CD8-positive, alpha-beta memory T cell (primary cell): ENCODE data around the gene SOAT1. TPM values are rescaled to one million over a fixed set of nuclear protein-coding genes. Genes with fewer than 3 reads are reported as not detected.
A peak's percentile ranks its signal among the peaks of the same experiment; 100 is the strongest.

Experiments
- CTCF ChIA-PET: fragments of 350-600 bp; sonication (Branson Sonifier 250); formaldehyde crosslinking; loops from one replicate; lab custom pipeline; 2021; ENCODE audit warnings: antibody characterized with exemption; lab: Charles Lee
- POLR2A ChIA-PET: fragments of 350-600 bp; sonication (Branson Sonifier 250); formaldehyde crosslinking; loops from one replicate; lab custom pipeline; 2021; ENCODE audit warnings: antibody characterized with exemption; lab: Charles Lee
- DNase-seq, 5 donors: peaks; one replicate each; pipeline versions ENCODE4 v3.0.0 to v3.0.0-alpha.2; 2020 to 2022; ENCODE audit warnings: mixed read lengths in 1 of 5
- H3K27ac ChIP-seq: one replicate; pipeline ENCODE4 v1.7.0; 2013; ENCODE audit warnings: low read depth, mild to moderate bottlenecking, low read length, moderate library complexity
- H3K27me3 ChIP-seq: 2 replicates; pipeline ENCODE4 v1.7.0; 2013; ENCODE audit warnings: low read length, mild to moderate bottlenecking; ENCODE audit not compliant: insufficient read depth, poor library complexity, severe bottlenecking
- H3K36me3 ChIP-seq: 2 replicates; pipeline ENCODE4 v1.7.0; 2013; ENCODE audit warnings: mild to moderate bottlenecking, low read length, moderate library complexity; ENCODE audit not compliant: insufficient read depth
- H3K4me1 ChIP-seq: 2 replicates; pipeline ENCODE4 v1.7.0; 2013; ENCODE audit warnings: mild to moderate bottlenecking, low read length, moderate library complexity; ENCODE audit not compliant: insufficient read depth
- H3K4me3 ChIP-seq: 2 replicates; pipeline ENCODE4 v1.7.0; 2013; ENCODE audit warnings: mild to moderate bottlenecking, low read length
- H3K9me3 ChIP-seq: 2 replicates; pipeline ENCODE4 v1.7.0; 2013; ENCODE audit warnings: mild to moderate bottlenecking, low read length
- H3K27ac Mint-ChIP-seq, 8 donors: one replicate each; pipeline ENCODE4 v1.8.0; 2020 to 2021; ENCODE audit warnings: mixed read lengths in 8 of 8, mild to moderate bottlenecking in 6 of 8, inconsistent platforms in 3 of 8, moderate library complexity in 3 of 8
- H3K27me3 Mint-ChIP-seq, 2 donors: one replicate each; pipeline ENCODE4 v1.8.0; 2020 to 2021; ENCODE audit warnings: mixed read lengths in 2 of 2, mild to moderate bottlenecking in 1 of 2, moderate library complexity in 1 of 2
- H3K36me3 Mint-ChIP-seq, 3 donors: one replicate each; pipeline ENCODE4 v1.8.0; 2020 to 2021; ENCODE audit warnings: mixed read lengths in 3 of 3, inconsistent platforms in 1 of 3, mild to moderate bottlenecking in 1 of 3
- H3K4me1 Mint-ChIP-seq, 3 donors: one replicate each; pipeline ENCODE4 v1.8.0; 2020 to 2021; ENCODE audit warnings: mixed read lengths in 3 of 3, inconsistent platforms in 1 of 3, mild to moderate bottlenecking in 1 of 3
- H3K4me3 Mint-ChIP-seq, 7 donors: one replicate each; pipeline ENCODE4 v1.8.0; 2020 to 2021; ENCODE audit warnings: mixed read lengths in 7 of 7, mild to moderate bottlenecking in 6 of 7, moderate library complexity in 4 of 7, inconsistent platforms in 2 of 7
- H3K9me3 Mint-ChIP-seq, 5 donors: one replicate each; pipeline ENCODE4 v1.8.0; 2020 to 2022; ENCODE audit warnings: mixed read lengths in 5 of 5, mild to moderate bottlenecking in 3 of 5, moderate library complexity in 2 of 5, inconsistent platforms in 1 of 5
- polyA plus RNA-seq: library from polyadenylated mRNA; unstranded; fragments of 300-500 nt; fragmentation: Illumina TruSeq; gene quantifications from one replicate; pipeline ENCODE4 v1.2.3, GENCODE V29; 2021
- total RNA-seq, 2 experiments: library from RNA; stranded (reverse); gene quantifications; one replicate each; pipeline ENCODE4 v1.2.3, GENCODE V29; 2021

Gene SOAT1
- total and polyA plus RNA-seq, 3 experiments from 2014 or later = 66.0 to 85.6 (median 66.0) TPM

GRCh38 chr1:179295164-179295755 is 1.7 kb downstream of the SOAT1 start:
- Mint-ChIP-seq H3K27me3 (no peaks in the 10 kb centered on the region), H3K4me3 (peak overlapping the region; percentile 88 to 94 (median 90)), H3K9me3 (no peaks in the 10 kb centered on the region), H3K4me1 (peaks cover 49 to 63% (median 59%) of the 10 kb centered on the region in 3 donors), H3K36me3 (peaks cover 0 to 30% (median 0%) of the 10 kb centered on the region in 3 donors), H3K27ac (peak overlapping the region; percentile 87 to 99 (median 94))
- Histone ChIP-seq H3K4me1 (peaks cover 41% of the 10 kb centered on the region), H3K27ac (peak overlapping the region; percentile 91), H3K27me3 (no peaks in the 10 kb centered on the region), H3K4me3 (peak overlapping the region; percentile 41), H3K9me3 (no peaks in the 10 kb centered on the region), H3K36me3 (no peaks in the 10 kb centered on the region)
- CTCF ChIA-PET = interaction anchor here (1.5 to 2.8 kb wide), 2 partner anchors 70 to 73 kb away, joined by 6 to 8 read pairs; partner anchors contain the start of gene AXDND1
- POLR2A ChIA-PET = interaction anchor here (0.5 to 3.1 kb wide), 8 partner anchors 9 to 216 kb away, joined by 3 to 15 read pairs (median 4); partner anchors contain the start of gene AXDND1
- DNase-seq = no peak

- Histone ChIP-seq H3K4me1 (peaks cover 46% of the 10 kb centered on the region), H3K27ac (no peak overlapping the region), H3K4me3 (no peak overlapping the region), H3K36me3 (no peaks in the 10 kb centered on the region), H3K27me3 (no peaks in the 10 kb centered on the region), H3K9me3 (no peaks in the 10 kb centered on the region)
- peaks cover 55 to 73% (median 70%) of the 10 kb centered on the region in 3 donors for H3K4me1 Mint-ChIP-seq
- no peaks in the 10 kb centered on the region for H3K27me3 Mint-ChIP-seq
- H3K4me3 Mint-ChIP-seq = peak overlapping the region in 6 of 7 donors; percentile 7 to 67 (median 27)
- H3K36me3 Mint-ChIP-seq = peaks cover 0 to 32% (median 0%) of the 10 kb centered on the region in 3 donors
- ChIA-PET POLR2A (interaction anchor here (0.7 kb wide), 1 partner anchor 1765 kb away, joined by 5 read pairs; no protein-coding TSS in a partner anchor), CTCF (no interaction called here)
- DNase-seq = no peak
- peak overlapping the region; percentile 30 to 84 (median 48) for H3K27ac Mint-ChIP-seq
- H3K9me3 Mint-ChIP-seq = no peaks in the 10 kb centered on the region
These were observed 2.9 kb downstream of the SOAT1 start for GRCh38 chr1:179296356-179297104.

DNA sequence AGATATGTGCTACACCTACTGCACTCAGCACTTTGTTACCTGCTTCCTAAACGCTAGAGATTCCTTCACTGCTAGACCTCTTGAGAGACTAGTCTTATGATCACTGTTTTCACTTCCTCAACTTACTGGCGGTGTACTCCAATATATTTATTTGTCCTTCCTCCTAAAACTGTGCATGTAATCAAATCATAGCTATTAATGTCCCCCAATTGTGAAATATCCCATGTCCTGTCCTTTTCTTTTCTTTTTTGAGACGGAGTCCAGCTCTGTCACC is 3.4 kb downstream of the SOAT1 start:
- Mint-ChIP-seq H3K9me3 (no peaks in the 10 kb centered on the region), H3K4me3 (peak overlapping the region in 6 of 7 donors; percentile 7 to 75 (median 32)), H3K27ac (peak overlapping the region in 7 of 8 donors; percentile 30 to 84 (median 44)), H3K4me1 (peaks cover 59 to 78% (median 75%) of the 10 kb centered on the region in 3 donors), H3K27me3 (no peaks in the 10 kb centered on the region), H3K36me3 (peaks cover 0 to 36% (median 1%) of the 10 kb centered on the region in 3 donors)
- ChIA-PET POLR2A (no interaction called here), CTCF (no interaction called here)
- no peaks in the 10 kb centered on the region for H3K9me3 ChIP-seq
- DNase-seq = no peak
- H3K27ac ChIP-seq = no peak overlapping the region
- peaks cover 50% of the 10 kb centered on the region for H3K4me1 ChIP-seq
- no peaks in the 10 kb centered on the region for H3K36me3 ChIP-seq
- H3K4me3 ChIP-seq = no peak overlapping the region
- H3K27me3 ChIP-seq = no peaks in the 10 kb centered on the region

- Histone ChIP-seq H3K9me3 (no peaks in the 10 kb centered on the region), H3K27ac (no peak overlapping the region), H3K4me3 (no peak overlapping the region), H3K36me3 (peaks cover 10% of the 10 kb centered on the region), H3K27me3 (no peaks in the 10 kb centered on the region), H3K4me1 (peaks cover 50% of the 10 kb centered on the region)
- H3K36me3 Mint-ChIP-seq = peaks cover 0 to 52% (median 4%) of the 10 kb centered on the region in 3 donors
- peak overlapping the region; percentile 6 to 53 (median 12) for H3K4me3 Mint-ChIP-seq
- H3K9me3 Mint-ChIP-seq = no peaks in the 10 kb centered on the region
- no peaks in the 10 kb centered on the region for H3K27me3 Mint-ChIP-seq
- peak overlapping the region in 7 of 8 donors; percentile 12 to 84 (median 70) for H3K27ac Mint-ChIP-seq
- ChIA-PET CTCF (no interaction called here), POLR2A (no interaction called here)
- peaks cover 63 to 83% (median 81%) of the 10 kb centered on the region in 3 donors for H3K4me1 Mint-ChIP-seq
- peak; percentile 15 to 75 (median 65) for DNase-seq
These were observed 5.4 kb downstream of the SOAT1 start for GRCh38 chr1:179298952-179299351.

GRCh38 chr1:179300112-179300511 is 6.5 kb downstream of the SOAT1 start:
- Histone ChIP-seq H3K36me3 (peaks cover 10% of the 10 kb centered on the region), H3K27me3 (no peaks in the 10 kb centered on the region), H3K9me3 (no peaks in the 10 kb centered on the region), H3K27ac (no peak overlapping the region), H3K4me3 (no peak overlapping the region), H3K4me1 (peaks cover 45% of the 10 kb centered on the region)
- POLR2A ChIA-PET = no interaction called here
- DNase-seq = no peak
- Mint-ChIP-seq H3K27ac (peak overlapping the region in 6 of 8 donors; percentile 30 to 93 (median 63)), H3K4me3 (peak overlapping the region in 6 of 7 donors; percentile 17 to 72 (median 34)), H3K27me3 (no peaks in the 10 kb centered on the region), H3K9me3 (no peaks in the 10 kb centered on the region), H3K4me1 (peaks cover 60 to 84% (median 83%) of the 10 kb centered on the region in 3 donors), H3K36me3 (peaks cover 0 to 51% (median 6%) of the 10 kb centered on the region in 3 donors)
- CTCF ChIA-PET = interaction anchor here (1.5 kb wide), 1 partner anchor 69 kb away, joined by 3 read pairs; no protein-coding TSS in a partner anchor

DNA sequence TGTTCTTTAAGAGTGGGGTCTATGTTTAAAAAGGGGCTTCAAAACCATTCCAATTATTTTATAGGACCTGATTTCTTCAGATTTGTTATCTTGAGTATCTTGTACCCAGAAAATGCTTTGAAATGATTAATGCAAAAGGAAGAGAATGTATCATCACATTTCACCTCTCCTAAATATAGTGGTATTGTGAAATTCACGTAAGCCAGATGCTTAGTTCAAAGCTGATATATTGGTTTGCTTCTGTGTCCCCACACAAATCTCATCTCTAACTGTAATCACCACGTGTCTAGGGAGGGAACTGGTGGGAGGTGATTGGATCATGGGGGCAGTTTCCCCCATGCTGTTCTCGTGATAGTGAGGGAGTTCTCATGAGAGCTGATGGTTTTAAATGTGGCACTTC is 8.5 kb downstream of the SOAT1 start:
- Histone ChIP-seq H3K27ac (no peak overlapping the region), H3K27me3 (no peaks in the 10 kb centered on the region), H3K9me3 (no peaks in the 10 kb centered on the region), H3K36me3 (peaks cover 17% of the 10 kb centered on the region), H3K4me3 (no peak overlapping the region), H3K4me1 (peaks cover 35% of the 10 kb centered on the region)
- H3K9me3 Mint-ChIP-seq = no peaks in the 10 kb centered on the region
- no peaks in the 10 kb centered on the region for H3K27me3 Mint-ChIP-seq
- H3K27ac Mint-ChIP-seq = no peak overlapping the region
- H3K4me3 Mint-ChIP-seq = no peak overlapping the region
- H3K4me1 Mint-ChIP-seq = peaks cover 54 to 82% (median 81%) of the 10 kb centered on the region in 3 donors
- no peak for DNase-seq
- ChIA-PET POLR2A (no interaction called here), CTCF (no interaction called here)
- peaks cover 0 to 56% (median 14%) of the 10 kb centered on the region in 3 donors for H3K36me3 Mint-ChIP-seq

DNA sequence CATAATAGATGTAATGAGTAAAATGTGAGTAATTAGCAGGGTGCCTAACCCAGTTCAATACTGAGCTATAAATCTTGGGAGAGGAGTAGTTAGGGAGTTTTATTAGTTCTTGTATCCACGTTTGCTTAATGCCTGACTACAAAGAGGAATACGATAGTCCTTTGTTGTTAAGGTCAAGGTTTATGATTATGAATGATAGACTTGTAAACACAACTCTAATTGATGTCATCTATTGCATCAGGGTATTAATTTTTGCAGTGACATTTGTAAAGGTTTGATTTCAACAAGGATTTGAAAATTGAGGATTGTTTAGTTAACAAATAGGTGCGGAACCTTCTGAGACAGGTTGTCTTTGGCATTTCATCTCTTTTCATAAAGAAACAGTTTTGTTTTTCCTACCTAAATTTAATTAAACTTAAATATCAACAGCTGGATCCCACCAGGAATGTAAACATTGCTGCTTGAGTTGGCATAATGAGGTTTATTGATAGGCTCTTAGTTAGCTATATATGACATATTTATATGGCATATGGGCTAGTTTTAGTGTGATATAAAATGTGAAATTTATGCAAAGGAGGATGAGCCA is 9.7 kb downstream of the SOAT1 start:
- Mint-ChIP-seq H3K27ac (peak overlapping the region in 1 of 8 donors; percentile 1), H3K4me3 (no peak overlapping the region), H3K4me1 (peaks cover 53 to 77% (median 76%) of the 10 kb centered on the region in 3 donors), H3K9me3 (no peaks in the 10 kb centered on the region), H3K27me3 (no peaks in the 10 kb centered on the region), H3K36me3 (peaks cover 0 to 64% (median 18%) of the 10 kb centered on the region in 3 donors)
- Histone ChIP-seq H3K36me3 (peaks cover 22% of the 10 kb centered on the region), H3K9me3 (no peaks in the 10 kb centered on the region), H3K27me3 (no peaks in the 10 kb centered on the region), H3K4me3 (no peak overlapping the region), H3K4me1 (peaks cover 28% of the 10 kb centered on the region), H3K27ac (no peak overlapping the region)
- DNase-seq = no peak
- CTCF ChIA-PET = interaction anchor here (0.7 kb wide), 1 partner anchor 75 kb away, joined by 3 read pairs; no protein-coding TSS in a partner anchor
- POLR2A ChIA-PET = interaction anchor here (0.7 to 1.1 kb wide), 2 partner anchors 10 kb away, joined by 4 to 5 read pairs; partner anchors contain the start of gene SOAT1
